HG02678 (cell line): Measurements from ENCODE around the gene DOC2A.

ENCODE experiments used
- ATAC-seq: cut with Tn5 transposase; IDR thresholded peaks from one replicate; pipeline ENCODE4 v1.9.1; 2021; ENCODE audit warnings: mild to moderate bottlenecking, moderate library complexity; ENCODE audit not compliant: unreplicated experiment

DOC2A gene

GRCh38 chr16:30005341-30006094 lies 5.3 kb downstream of the DOC2A start:
- no peak for ATAC-seq

GRCh38 chr16:30004811-30005242 lies 6.0 kb downstream of the DOC2A start:
- no peak for ATAC-seq

GRCh38 chr16:30004424-30004776 lies 6.4 kb downstream of the DOC2A start:
- no peak for ATAC-seq

- ATAC-seq = no peak
Observed at GRCh38 chr16:30003670-30004423, 7.0 kb downstream of the DOC2A start.

- no peak for ATAC-seq
Observed at GRCh38 chr16:30002614-30003346, 8.0 kb downstream of the DOC2A start.

- ATAC-seq = no peak
Observed at GRCh38 chr16:30000735-30001631, 9.8 kb downstream of the DOC2A start.

- ATAC-seq = no peak
Observed at GRCh38 chr16:29999605-30000004, 11.2 kb downstream of the DOC2A start.

GRCh38 chr16:29996766-29997250 lies 14.0 kb downstream of the DOC2A start:
- no peak for ATAC-seq

- peak; percentile 92 for ATAC-seq
Observed at GRCh38 chr16:29995911-29996765, 14.7 kb downstream of the DOC2A start, which contains the start of gene INO80E. INO80E (plus strand) TSS chr16:29996241; CDS start chr16:29996311, 70 bp downstream.

GRCh38 chr16:29995324-29995910 lies 15.4 kb downstream of the DOC2A start, which contains the start of gene HIRIP3:
HIRIP3 (minus strand) TSS chr16:29995617; CDS start chr16:29995605, 12 bp downstream.
- peak; percentile 59 for ATAC-seq

- peak; percentile 26 for ATAC-seq
Observed at GRCh38 chr16:29994600-29995323, 16.1 kb downstream of the DOC2A start.

- no peak for ATAC-seq
Observed at GRCh38 chr16:29993903-29994599, 16.8 kb downstream of the DOC2A start.

GRCh38 chr16:29993191-29993902 lies 17.5 kb downstream of the DOC2A start:
- ATAC-seq = no peak

- no peak for ATAC-seq
Observed at GRCh38 chr16:29992344-29992967, 18.4 kb downstream of the DOC2A start.

- no peak for ATAC-seq
Observed at GRCh38 chr16:29991571-29991904, 19.3 kb downstream of the DOC2A start.

GRCh38 chr16:29990883-29991570 lies 19.8 kb downstream of the DOC2A start:
- no peak for ATAC-seq
